H9 (cell line): Measurements from ENCODE around the gene TMEM132C. TPM values are rescaled to one million over a fixed set of nuclear protein-coding genes. Genes with fewer than 3 reads are reported as not detected.

Experiments used
- DNase-seq: peaks from one replicate; pipeline ENCODE4 v3.0.0-alpha.2; 2017
- H2AFZ ChIP-seq: one replicate; pipeline ENCODE4 v1.6.1; 2013; ENCODE audit warnings: mild to moderate bottlenecking, low read length, control low read depth, moderate library complexity
- H2AK5ac ChIP-seq: 2 replicates; pipeline ENCODE4 v1.6.1; 2013; ENCODE audit warnings: low read length, control low read depth, mixed read lengths; ENCODE audit not compliant: insufficient read length
- H2BK120ac ChIP-seq: one replicate; pipeline ENCODE4 v1.6.1; 2013; ENCODE audit warnings: low read depth, mild to moderate bottlenecking, low read length, control low read depth, inconsistent platforms; ENCODE audit not compliant: poor library complexity, severe bottlenecking
- H2BK12ac ChIP-seq: 2 replicates; pipeline ENCODE4 v1.6.1; 2013; ENCODE audit warnings: low read length, control low read depth, mixed read lengths, low read depth; ENCODE audit not compliant: insufficient read length
- H2BK15ac ChIP-seq: 2 replicates; pipeline ENCODE4 v1.6.1; 2013; ENCODE audit warnings: low read depth, low read length, control low read depth
- H2BK20ac ChIP-seq: one replicate; pipeline ENCODE4 v1.6.1; 2013; ENCODE audit warnings: low read depth, mild to moderate bottlenecking, low read length, control low read depth, inconsistent platforms; ENCODE audit not compliant: poor library complexity, severe bottlenecking
- H2BK5ac ChIP-seq: 2 replicates; pipeline ENCODE4 v1.6.1; 2013; ENCODE audit warnings: low read length, control low read depth, mixed read lengths; ENCODE audit not compliant: insufficient read length
- H3K14ac ChIP-seq: 2 replicates; pipeline ENCODE4 v1.6.1; 2013; ENCODE audit warnings: low read length, control low read depth; ENCODE audit not compliant: insufficient read depth
- H3K18ac ChIP-seq: 2 replicates; pipeline ENCODE4 v1.6.1; 2013; ENCODE audit warnings: low read depth, mild to moderate bottlenecking, mixed read lengths, low read length, control low read depth; ENCODE audit not compliant: insufficient read length
- H3K23ac ChIP-seq: 2 replicates; pipeline ENCODE4 v1.6.1; 2013; ENCODE audit warnings: low read length, control low read depth, mixed read lengths, low read depth; ENCODE audit not compliant: insufficient read length
- H3K23me2 ChIP-seq: 2 replicates; pipeline ENCODE4 v1.6.1; 2013; ENCODE audit warnings: low read depth, mild to moderate bottlenecking, mixed read lengths, low read length, control low read depth; ENCODE audit not compliant: insufficient read length, poor library complexity, severe bottlenecking
- H3K27ac ChIP-seq: 2 replicates; pipeline ENCODE4 v1.5.1; 2013; ENCODE audit warnings: low read length, control low read depth, mixed read lengths, low read depth; ENCODE audit not compliant: insufficient read length
- H3K27me3 ChIP-seq: 2 replicates; pipeline ENCODE4 v1.6.1; 2013; ENCODE audit warnings: low read length, control low read depth, inconsistent platforms; ENCODE audit not compliant: insufficient read depth
- H3K4ac ChIP-seq: 2 replicates; pipeline ENCODE4 v1.6.1; 2013; ENCODE audit warnings: low read depth, mild to moderate bottlenecking, control low read depth, inconsistent platforms, low read length, moderate library complexity
- H3K4me1 ChIP-seq: 2 replicates; pipeline ENCODE4 v1.6.1; 2013; ENCODE audit warnings: low read length, control low read depth, inconsistent platforms; ENCODE audit not compliant: insufficient read depth
- H3K4me2 ChIP-seq: 2 replicates; pipeline ENCODE4 v1.6.1; 2013; ENCODE audit warnings: low read length, control low read depth, mixed read lengths; ENCODE audit not compliant: insufficient read length, insufficient read depth
- H3K56ac ChIP-seq: 2 replicates; pipeline ENCODE4 v1.6.1; 2013; ENCODE audit warnings: low read depth, mild to moderate bottlenecking, mixed read lengths, low read length, control low read depth; ENCODE audit not compliant: insufficient read length
- H3K79me1 ChIP-seq: 2 replicates; pipeline ENCODE4 v1.6.1; 2013; ENCODE audit warnings: low read depth, mild to moderate bottlenecking, moderate library complexity, low read length, control low read depth, inconsistent platforms; ENCODE audit not compliant: insufficient read depth, poor library complexity, severe bottlenecking
- H3K79me2 ChIP-seq: 2 replicates; pipeline ENCODE4 v1.6.1; 2013; ENCODE audit warnings: low read length, control low read depth, inconsistent platforms; ENCODE audit not compliant: insufficient read depth
- H3K9ac ChIP-seq: 2 replicates; pipeline ENCODE4 v1.6.1; 2013; ENCODE audit warnings: low read length, control low read depth, mixed read lengths; ENCODE audit not compliant: insufficient read length; ENCODE audit errors: extremely low read depth
- H3K9me3 ChIP-seq: one replicate; pipeline ENCODE4 v1.6.1; 2013; ENCODE audit warnings: low read depth, low read length, inconsistent platforms; ENCODE audit not compliant: control insufficient read depth
- H3T11ph ChIP-seq: one replicate; pipeline ENCODE4 v1.6.1; 2013; ENCODE audit warnings: mild to moderate bottlenecking, low read length, control low read depth, inconsistent platforms
- H4K20me1 ChIP-seq: one replicate; pipeline ENCODE4 v1.6.1; 2013; ENCODE audit not compliant: control insufficient read depth, insufficient read length, insufficient read depth
- H4K5ac ChIP-seq: 2 replicates; pipeline ENCODE4 v1.6.1; 2013; ENCODE audit warnings: low read depth, mild to moderate bottlenecking, mixed read lengths, low read length, control low read depth; ENCODE audit not compliant: insufficient read length
- H4K8ac ChIP-seq: replicated peaks from 2 replicates; pipeline ENCODE4 v1.6.1; 2013; ENCODE audit warnings: low read length, control low read depth, mixed read lengths, low read depth; ENCODE audit not compliant: insufficient read length
- H4K91ac ChIP-seq: 2 replicates; pipeline ENCODE4 v1.6.1; 2013; ENCODE audit warnings: low read depth, mild to moderate bottlenecking, moderate library complexity, mixed read lengths, low read length, control low read depth; ENCODE audit not compliant: insufficient read length
- H3K27ac Mint-ChIP-seq, 3 experiments: 2 replicates in 2 of 3; 3 replicates in 1 of 3; pipeline ENCODE4 v1.8.0; 2020 to 2021; ENCODE audit warnings: mixed read lengths in 3 of 3, mild to moderate bottlenecking in 1 of 3, moderate library complexity in 1 of 3
- H3K27me3 Mint-ChIP-seq: 2 replicates; pipeline ENCODE4 v1.8.0; 2021; ENCODE audit warnings: low read depth, mild to moderate bottlenecking, moderate library complexity, mixed read lengths
- H3K36me3 Mint-ChIP-seq, 3 experiments: 2 replicates in 2 of 3; 3 replicates in 1 of 3; pipeline ENCODE4 v1.8.0; 2020 to 2021; ENCODE audit warnings: low read depth in 3 of 3, mixed read lengths in 3 of 3; ENCODE audit not compliant: insufficient read depth in 1 of 3
- H3K4me1 Mint-ChIP-seq, 2 experiments: 2 replicates each; pipeline ENCODE4 v1.8.0; 2020; ENCODE audit warnings: mixed read lengths in 2 of 2
- H3K4me3 Mint-ChIP-seq, 2 experiments: 2 replicates in 1 of 2; 3 replicates in 1 of 2; pipeline ENCODE4 v1.8.0; 2020 to 2021; ENCODE audit warnings: mild to moderate bottlenecking in 2 of 2, mixed read lengths in 2 of 2, moderate library complexity in 1 of 2
- H3K9me3 Mint-ChIP-seq, 2 experiments: 2 replicates in 1 of 2; 3 replicates in 1 of 2; pipeline ENCODE4 v1.8.0; 2020; ENCODE audit warnings: mild to moderate bottlenecking in 2 of 2, mixed read lengths in 2 of 2, moderate library complexity in 1 of 2
- CTCF ChIP-seq: fragments of 200-600 bp; sonication (generic); conservative IDR thresholded peaks from 3 replicates; pipeline ENCODE4 v1.8.0; 2021; ENCODE audit warnings: antibody characterized with exemption, mild to moderate bottlenecking
- WGBS: extraction: QIAGEN DNeasy Blood & Tissue Kit; methylation state at CpG from one replicate; pipeline ENCODE4 v1.1.7; 2013; ENCODE audit warnings: missing lambda C conversion rate, low lambda C conversion rate, mixed read lengths; ENCODE audit not compliant: insufficient read length; ENCODE audit errors: extremely low coverage; 5-methylcytosine and 5-hydroxymethylcytosine counted together
- total RNA-seq: library from RNA; stranded (reverse); gene quantifications from 2 replicates; pipeline ENCODE4 v1.2.1, GENCODE V29; 2021

Gene TMEM132C
- total RNA-seq, 1 experiment from 2014 or later, result 0.22 TPM

GRCh38 chr12:128684352-128684751 is 417.4 kb downstream of the TMEM132C start:
- Histone ChIP-seq H2BK5ac (no peak overlapping the region), H3K23ac (no peak overlapping the region), H4K91ac (no peak overlapping the region), H4K8ac (no peak overlapping the region), H3T11ph (no peak overlapping the region), H3K4ac (no peak overlapping the region), H2BK12ac (no peak overlapping the region), H3K79me2 (no peaks in the 10 kb centered on the region), H2BK20ac (no peak overlapping the region), H4K5ac (no peak overlapping the region), H2AK5ac (no peak overlapping the region), H2BK120ac (no peak overlapping the region), H3K9ac (no peak overlapping the region), H3K14ac (no peak overlapping the region), H4K20me1 (no peaks in the 10 kb centered on the region), H2BK15ac (no peak overlapping the region), H2AFZ (no peak overlapping the region), H3K23me2 (no peaks in the 10 kb centered on the region), H3K79me1 (no peaks in the 10 kb centered on the region), H3K18ac (no peak overlapping the region), H3K56ac (no peak overlapping the region), H3K27me3 (no peaks in the 10 kb centered on the region), H3K4me2 (no peak overlapping the region), H3K4me1 (no peaks in the 10 kb centered on the region), H3K27ac (no peak overlapping the region), H3K9me3 (no peaks in the 10 kb centered on the region)
- Mint-ChIP-seq H3K27ac (no peak overlapping the region), H3K9me3 (no peaks in the 10 kb centered on the region; a peak in 1 of 5 replicates), H3K4me3 (no peak overlapping the region), H3K4me1 (no peaks in the 10 kb centered on the region), H3K27me3 (peaks cover 37% of the 10 kb centered on the region), H3K36me3 (no peaks in the 10 kb centered on the region)
- no peak for DNase-seq
- no CpG with 5 or more reads among the region's 9 CpGs for WGBS
- TF ChIP-seq CTCF, result no peak
